ENCODE measurements around the gene IER5L.

The IER5L gene

GRCh38 chr9:129143031-129143927, 34.8 kb downstream of the IER5L start:
- peak; percentile 84 for TF ChIP-seq CTCF (IDR thresholded peaks at IDR 0.05; ENCODE audit: insufficient read depth, missing control alignments)
- DNase-seq (ENCODE audit: insufficient read length, low spot score) (peak; percentile 93), FAIRE-seq (no peak)

- FAIRE-seq (no peak), DNase-seq (ENCODE audit: insufficient read length, low spot score) (no peak)
- TF ChIP-seq CTCF (IDR thresholded peaks at IDR 0.05; ENCODE audit: insufficient read depth, missing control alignments): no peak
These were observed 35.7 kb downstream of the IER5L start for GRCh38 chr9:129142138-129142935.

- no peak for TF ChIP-seq CTCF (IDR thresholded peaks at IDR 0.05; ENCODE audit: insufficient read depth, missing control alignments)
- no peak for FAIRE-seq
- DNase-seq (ENCODE audit: insufficient read length, low spot score): no peak
These were observed 36.7 kb downstream of the IER5L start for GRCh38 chr9:129141066-129142041.

- TF ChIP-seq CTCF (IDR thresholded peaks at IDR 0.05; ENCODE audit: insufficient read depth, missing control alignments): no peak
- no peak for DNase-seq (ENCODE audit: insufficient read length, low spot score)
- FAIRE-seq: no peak
These were observed 37.5 kb downstream of the IER5L start for GRCh38 chr9:129140397-129141065.

- DNase-seq (ENCODE audit: insufficient read length, low spot score) (peak; percentile 76), FAIRE-seq (no peak)
- TF ChIP-seq CTCF (IDR thresholded peaks at IDR 0.05; ENCODE audit: insufficient read depth, missing control alignments): no peak
These were observed 38.1 kb downstream of the IER5L start for GRCh38 chr9:129139993-129140396.
